ENCODE results near the gene JPH2.
"Not testable (repeated sequence)": the region's sequence is repeated elsewhere in the genome, so short reads cannot be mapped to it uniquely, and the experiment has no call there.

JPH2 gene

GRCh38 chr20:44187054-44187771, at the start of gene JPH2:
JPH2 (minus strand) TSS chr20:44187188; CDS start chr20:44186705, 483 bp downstream.
- peaks cover 0 to 2% of the 10 kb centered on the region in 2 donors for H3K27me3 ChIP-seq (ENCODE audit: control insufficient read depth in 2 of 2, insufficient read depth in 2 of 2, low read length in 2 of 2)

DNA sequence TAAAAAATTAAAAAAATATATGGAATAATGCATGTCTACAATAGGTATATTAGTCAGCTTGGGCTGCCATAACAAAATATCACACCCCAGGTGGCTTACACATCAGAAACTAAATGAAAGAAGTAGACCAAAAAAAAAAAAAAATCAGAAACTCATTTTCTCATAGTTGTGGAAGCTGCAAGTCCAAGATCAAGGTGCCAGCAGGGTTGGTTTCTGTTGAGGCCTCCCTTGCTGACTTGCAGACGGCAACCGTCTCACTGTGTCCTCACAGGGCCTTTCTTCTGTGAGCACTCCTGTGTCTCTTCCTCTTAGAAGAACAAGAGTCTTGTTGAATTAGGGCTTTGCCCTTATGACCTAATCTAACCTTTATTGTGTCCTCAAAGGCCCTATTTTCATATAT, 48.7 kb upstream of the JPH2 start:
- no peaks in the 10 kb centered on the region for H3K9me3 ChIP-seq (ENCODE audit: control insufficient read depth in 2 of 2, low read length in 2 of 2)
- no peak overlapping the region for H3K4me3 ChIP-seq (ENCODE audit: low read length in 2 of 2)
- no peaks in the 10 kb centered on the region for H3K4me1 ChIP-seq (ENCODE audit: control insufficient read depth in 2 of 2, insufficient read depth in 2 of 2, low read length in 2 of 2)
- H3K36me3 ChIP-seq (ENCODE audit: control insufficient read depth in 2 of 2, insufficient read depth in 2 of 2, low read length in 2 of 2) = no peaks in the 10 kb centered on the region
- no peaks in the 10 kb centered on the region for H3K27me3 ChIP-seq (ENCODE audit: control insufficient read depth in 2 of 2, insufficient read depth in 2 of 2, low read length in 2 of 2)
- H3K9ac ChIP-seq (ENCODE audit: low read depth in 1 of 2, low read length in 2 of 2) = no peak overlapping the region
- H3K27ac ChIP-seq (ENCODE audit: low read depth in 2 of 2, low read length in 2 of 2) = no peak overlapping the region

More at GRCh38 chr20:44187054-44187771, at the start of gene JPH2:
- H3K27ac ChIP-seq (ENCODE audit: low read depth in 2 of 2, low read length in 2 of 2) = peak within 1 kb of the TSS; percentile 49 to 57
- H3K4me1 ChIP-seq (ENCODE audit: control insufficient read depth in 2 of 2, insufficient read depth in 2 of 2, low read length in 2 of 2) = peaks cover 4 to 10% of the 10 kb centered on the region in 2 donors
- peak within 1 kb of the TSS; percentile 55 to 57 for H3K4me3 ChIP-seq (ENCODE audit: low read length in 2 of 2)
- H3K36me3 ChIP-seq (ENCODE audit: control insufficient read depth in 2 of 2, insufficient read depth in 2 of 2, low read length in 2 of 2) = no peaks in the 10 kb centered on the region
- H3K9ac ChIP-seq (ENCODE audit: low read depth in 1 of 2, low read length in 2 of 2) = peak within 1 kb of the TSS; percentile 36 to 58
- H3K9me3 ChIP-seq (ENCODE audit: control insufficient read depth in 2 of 2, low read length in 2 of 2) = no peaks in the 10 kb centered on the region

DNA sequence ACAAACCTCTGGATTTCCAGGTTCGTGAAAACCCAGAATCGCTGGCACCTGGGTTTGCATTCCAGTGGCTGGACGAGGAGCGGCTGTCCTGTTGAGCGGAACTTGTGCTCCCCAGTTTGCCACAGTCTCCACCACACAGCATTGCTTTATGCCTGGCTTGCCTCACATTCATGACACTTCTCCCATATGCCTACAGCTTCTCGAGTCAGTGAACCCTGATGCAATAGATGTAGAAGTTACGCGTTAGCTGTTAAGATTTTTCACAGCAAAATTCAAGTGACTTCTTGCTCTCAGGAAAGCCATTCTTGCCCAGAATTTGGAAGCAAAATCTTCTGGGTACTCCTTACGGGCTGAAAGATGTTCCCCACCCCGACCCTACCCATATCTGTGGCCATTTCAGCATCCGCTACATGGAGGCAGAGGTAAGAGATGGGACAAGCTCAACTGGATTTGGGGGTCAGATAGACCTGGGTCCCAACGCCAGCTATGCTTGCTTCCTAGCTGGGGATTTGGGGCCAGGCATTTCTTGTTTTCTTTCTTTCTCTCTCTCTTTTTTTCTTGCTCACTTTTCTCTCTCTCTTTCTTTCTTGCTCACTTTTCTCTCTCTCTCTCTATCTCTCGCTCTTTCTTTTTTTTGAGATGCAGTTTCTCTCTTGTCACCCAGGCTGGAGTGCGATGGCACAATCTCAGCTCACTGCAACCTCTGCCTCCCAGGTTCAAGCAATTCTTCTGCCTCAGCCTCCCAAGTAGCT, 47.8 kb upstream of the JPH2 start:
- Histone ChIP-seq H3K4me3 (ENCODE audit: low read length in 2 of 2) (no peak overlapping the region), H3K36me3 (ENCODE audit: control insufficient read depth in 2 of 2, insufficient read depth in 2 of 2, low read length in 2 of 2) (no peaks in the 10 kb centered on the region), H3K27ac (ENCODE audit: low read depth in 2 of 2, low read length in 2 of 2) (no peak overlapping the region), H3K9me3 (ENCODE audit: control insufficient read depth in 2 of 2, low read length in 2 of 2) (no peaks in the 10 kb centered on the region), H3K9ac (ENCODE audit: low read depth in 1 of 2, low read length in 2 of 2) (no peak overlapping the region), H3K4me1 (ENCODE audit: control insufficient read depth in 2 of 2, insufficient read depth in 2 of 2, low read length in 2 of 2) (no peaks in the 10 kb centered on the region), H3K27me3 (ENCODE audit: control insufficient read depth in 2 of 2, insufficient read depth in 2 of 2, low read length in 2 of 2) (no peaks in the 10 kb centered on the region)

DNA sequence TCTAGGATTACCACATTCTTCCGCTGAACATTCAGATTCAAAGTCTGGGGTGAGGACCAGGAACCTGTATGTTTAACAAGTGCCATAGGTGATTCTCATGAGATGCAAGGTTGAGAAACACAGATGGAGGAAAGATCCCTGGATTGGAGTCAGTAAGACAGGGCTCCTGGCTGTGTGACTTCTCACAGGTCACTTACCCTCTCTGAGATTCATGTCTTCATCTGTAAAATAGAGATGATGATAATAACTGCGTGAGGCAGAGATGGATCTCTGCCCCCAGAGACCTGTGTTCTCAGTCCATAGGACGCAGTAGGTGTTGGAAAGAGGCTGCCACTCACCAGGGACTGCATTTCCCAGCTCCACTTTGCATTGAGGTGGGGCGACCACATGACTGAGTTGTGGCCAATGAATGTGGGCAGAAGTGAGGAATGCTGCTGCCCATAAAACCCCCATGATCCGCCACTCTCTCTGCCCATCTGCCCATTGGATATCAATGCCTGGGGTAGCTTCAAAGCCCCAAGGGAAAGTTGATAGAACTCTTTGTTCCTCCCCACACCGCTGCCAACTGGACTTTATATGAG, 46.5 kb upstream of the JPH2 start:
- Histone ChIP-seq H3K9me3 (ENCODE audit: control insufficient read depth in 2 of 2, low read length in 2 of 2) (no peaks in the 10 kb centered on the region), H3K4me3 (ENCODE audit: low read length in 2 of 2) (no peak overlapping the region), H3K36me3 (ENCODE audit: control insufficient read depth in 2 of 2, insufficient read depth in 2 of 2, low read length in 2 of 2) (no peaks in the 10 kb centered on the region), H3K27ac (ENCODE audit: low read depth in 2 of 2, low read length in 2 of 2) (no peak overlapping the region), H3K4me1 (ENCODE audit: control insufficient read depth in 2 of 2, insufficient read depth in 2 of 2, low read length in 2 of 2) (no peaks in the 10 kb centered on the region), H3K27me3 (ENCODE audit: control insufficient read depth in 2 of 2, insufficient read depth in 2 of 2, low read length in 2 of 2) (no peaks in the 10 kb centered on the region), H3K9ac (ENCODE audit: low read depth in 1 of 2, low read length in 2 of 2) (no peak overlapping the region)

DNA sequence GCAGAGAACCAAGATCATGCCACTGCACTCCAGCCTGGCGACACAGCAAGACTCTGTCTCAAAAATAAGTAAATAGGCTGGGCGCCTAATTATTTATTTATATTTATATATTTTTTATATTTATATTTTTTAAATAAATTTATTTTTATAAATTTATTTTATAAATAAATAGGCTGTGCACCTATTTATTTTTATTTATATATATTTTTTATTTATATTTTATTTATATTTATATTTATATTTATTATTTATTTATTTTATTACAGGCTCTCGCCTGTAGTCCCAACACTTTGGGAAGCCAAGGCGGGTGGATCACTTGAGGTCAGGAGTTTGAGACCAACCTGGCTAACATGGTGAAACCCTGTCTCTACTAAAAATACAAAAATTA, 45.5 kb upstream of the JPH2 start:
- H3K27me3 ChIP-seq (ENCODE audit: control insufficient read depth in 2 of 2, insufficient read depth in 2 of 2, low read length in 2 of 2); H3K4me1 ChIP-seq (ENCODE audit: control insufficient read depth in 2 of 2, insufficient read depth in 2 of 2, low read length in 2 of 2); H3K9ac ChIP-seq (ENCODE audit: low read depth in 1 of 2, low read length in 2 of 2); H3K4me3 ChIP-seq (ENCODE audit: low read length in 2 of 2); H3K36me3 ChIP-seq (ENCODE audit: control insufficient read depth in 2 of 2, insufficient read depth in 2 of 2, low read length in 2 of 2); H3K27ac ChIP-seq (ENCODE audit: low read depth in 2 of 2, low read length in 2 of 2); H3K9me3 ChIP-seq (ENCODE audit: control insufficient read depth in 2 of 2, low read length in 2 of 2): not testable (repeated sequence)

- Histone ChIP-seq H3K4me3 (ENCODE audit: low read length in 2 of 2) (no peak overlapping the region), H3K27me3 (ENCODE audit: control insufficient read depth in 2 of 2, insufficient read depth in 2 of 2, low read length in 2 of 2) (no peaks in the 10 kb centered on the region), H3K9ac (ENCODE audit: low read depth in 1 of 2, low read length in 2 of 2) (no peak overlapping the region), H3K36me3 (ENCODE audit: control insufficient read depth in 2 of 2, insufficient read depth in 2 of 2, low read length in 2 of 2) (no peaks in the 10 kb centered on the region), H3K4me1 (ENCODE audit: control insufficient read depth in 2 of 2, insufficient read depth in 2 of 2, low read length in 2 of 2) (no peaks in the 10 kb centered on the region), H3K9me3 (ENCODE audit: control insufficient read depth in 2 of 2, low read length in 2 of 2) (no peaks in the 10 kb centered on the region), H3K27ac (ENCODE audit: low read depth in 2 of 2, low read length in 2 of 2) (no peak overlapping the region)
Measured at GRCh38 chr20:44231713-44232468, 44.9 kb upstream of the JPH2 start.

- no peak overlapping the region for H3K9ac ChIP-seq (ENCODE audit: low read depth in 1 of 2, low read length in 2 of 2)
- H3K27ac ChIP-seq (ENCODE audit: low read depth in 2 of 2, low read length in 2 of 2) = no peak overlapping the region
- H3K4me3 ChIP-seq (ENCODE audit: low read length in 2 of 2) = no peak overlapping the region
- no peaks in the 10 kb centered on the region for H3K9me3 ChIP-seq (ENCODE audit: control insufficient read depth in 2 of 2, low read length in 2 of 2)
- no peaks in the 10 kb centered on the region for H3K4me1 ChIP-seq (ENCODE audit: control insufficient read depth in 2 of 2, insufficient read depth in 2 of 2, low read length in 2 of 2)
- H3K27me3 ChIP-seq (ENCODE audit: control insufficient read depth in 2 of 2, insufficient read depth in 2 of 2, low read length in 2 of 2) = no peaks in the 10 kb centered on the region
- H3K36me3 ChIP-seq (ENCODE audit: control insufficient read depth in 2 of 2, insufficient read depth in 2 of 2, low read length in 2 of 2) = no peaks in the 10 kb centered on the region
Measured at GRCh38 chr20:44231193-44231592, 44.2 kb upstream of the JPH2 start.

DNA sequence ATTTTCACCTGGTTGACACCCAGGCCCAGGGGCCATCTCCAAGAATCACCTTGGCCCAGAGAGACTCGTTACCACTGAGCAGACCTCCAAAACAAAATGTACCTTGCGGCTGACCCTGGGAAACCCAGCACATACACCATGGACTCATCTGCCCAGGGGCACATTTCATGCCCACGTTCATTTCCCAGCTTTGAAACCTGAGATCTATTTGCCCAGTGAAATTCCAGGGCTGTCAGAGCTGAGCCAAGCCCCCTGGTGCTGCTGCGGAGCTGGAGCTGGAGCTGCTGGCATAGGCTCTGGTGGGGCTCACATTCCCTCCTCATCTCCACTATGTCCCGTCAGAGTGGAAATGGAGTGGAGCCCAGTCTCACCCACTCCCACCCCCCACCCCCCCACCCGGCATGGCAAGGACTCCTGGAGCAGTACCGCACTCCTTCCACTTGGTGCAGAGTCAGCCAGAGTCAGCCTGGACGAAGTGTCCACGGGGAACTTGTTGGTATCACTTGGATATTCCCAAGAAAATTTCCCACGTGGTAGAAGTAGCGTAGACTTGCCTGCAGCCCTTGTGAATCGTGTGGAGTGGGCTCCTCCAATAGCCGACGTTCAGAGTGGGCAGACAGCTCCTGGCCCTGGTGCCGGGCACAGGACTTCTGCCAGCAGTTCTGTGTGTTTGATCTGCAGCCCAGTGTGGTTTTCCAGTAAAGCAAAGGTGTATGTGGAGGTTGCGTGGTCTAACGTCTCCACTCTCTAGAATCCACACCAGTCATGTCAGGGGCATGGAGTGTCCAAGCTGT, 41.7 kb upstream of the JPH2 start:
- Histone ChIP-seq H3K4me3 (ENCODE audit: low read length in 2 of 2) (no peak overlapping the region), H3K27ac (ENCODE audit: low read depth in 2 of 2, low read length in 2 of 2) (no peak overlapping the region), H3K27me3 (ENCODE audit: control insufficient read depth in 2 of 2, insufficient read depth in 2 of 2, low read length in 2 of 2) (no peaks in the 10 kb centered on the region), H3K36me3 (ENCODE audit: control insufficient read depth in 2 of 2, insufficient read depth in 2 of 2, low read length in 2 of 2) (no peaks in the 10 kb centered on the region), H3K9me3 (ENCODE audit: control insufficient read depth in 2 of 2, low read length in 2 of 2) (no peaks in the 10 kb centered on the region), H3K9ac (ENCODE audit: low read depth in 1 of 2, low read length in 2 of 2) (no peak overlapping the region), H3K4me1 (ENCODE audit: control insufficient read depth in 2 of 2, insufficient read depth in 2 of 2, low read length in 2 of 2) (peaks cover 2 to 11% of the 10 kb centered on the region in 2 donors)

GRCh38 chr20:44224637-44225036, 37.6 kb upstream of the JPH2 start:
- no peaks in the 10 kb centered on the region for H3K27me3 ChIP-seq (ENCODE audit: control insufficient read depth in 2 of 2, insufficient read depth in 2 of 2, low read length in 2 of 2)
- no peak overlapping the region for H3K4me3 ChIP-seq (ENCODE audit: low read length in 2 of 2)
- no peaks in the 10 kb centered on the region for H3K36me3 ChIP-seq (ENCODE audit: control insufficient read depth in 2 of 2, insufficient read depth in 2 of 2, low read length in 2 of 2)
- H3K27ac ChIP-seq (ENCODE audit: low read depth in 2 of 2, low read length in 2 of 2) = peak overlapping the region; percentile 62 to 65
- H3K9me3 ChIP-seq (ENCODE audit: control insufficient read depth in 2 of 2, low read length in 2 of 2) = no peaks in the 10 kb centered on the region
- peaks cover 6 to 25% of the 10 kb centered on the region in 2 donors for H3K4me1 ChIP-seq (ENCODE audit: control insufficient read depth in 2 of 2, insufficient read depth in 2 of 2, low read length in 2 of 2)
- no peak overlapping the region for H3K9ac ChIP-seq (ENCODE audit: low read depth in 1 of 2, low read length in 2 of 2)

Data from mucosa of rectum (tissue), 2 donors.